CD8-positive, alpha-beta memory T cell (primary cell): ENCODE results near the gene HSD17B14. TPM values are rescaled to one million over a fixed set of nuclear protein-coding genes. Genes with fewer than 3 reads are reported as not detected.
"Not testable (repeated sequence)": the region's sequence is repeated elsewhere in the genome, so short reads cannot be mapped to it uniquely, and the experiment has no call there.

Experiments
- CTCF ChIA-PET: fragments of 350-600 bp; sonication (Branson Sonifier 250); formaldehyde crosslinking; loops from one replicate; lab custom pipeline; 2021; ENCODE audit warnings: antibody characterized with exemption; lab: Charles Lee
- POLR2A ChIA-PET: fragments of 350-600 bp; sonication (Branson Sonifier 250); formaldehyde crosslinking; loops from one replicate; lab custom pipeline; 2021; ENCODE audit warnings: antibody characterized with exemption; lab: Charles Lee
- DNase-seq, 5 donors: peaks; one replicate each; pipeline versions ENCODE4 v3.0.0 to v3.0.0-alpha.2; 2020 to 2022; ENCODE audit warnings: mixed read lengths in 1 of 5
- H3K27ac ChIP-seq: one replicate; pipeline ENCODE4 v1.7.0; 2013; ENCODE audit warnings: low read depth, mild to moderate bottlenecking, low read length, moderate library complexity
- H3K27me3 ChIP-seq: 2 replicates; pipeline ENCODE4 v1.7.0; 2013; ENCODE audit warnings: low read length, mild to moderate bottlenecking; ENCODE audit not compliant: insufficient read depth, poor library complexity, severe bottlenecking
- H3K36me3 ChIP-seq: 2 replicates; pipeline ENCODE4 v1.7.0; 2013; ENCODE audit warnings: mild to moderate bottlenecking, low read length, moderate library complexity; ENCODE audit not compliant: insufficient read depth
- H3K4me1 ChIP-seq: 2 replicates; pipeline ENCODE4 v1.7.0; 2013; ENCODE audit warnings: mild to moderate bottlenecking, low read length, moderate library complexity; ENCODE audit not compliant: insufficient read depth
- H3K4me3 ChIP-seq: 2 replicates; pipeline ENCODE4 v1.7.0; 2013; ENCODE audit warnings: mild to moderate bottlenecking, low read length
- H3K9me3 ChIP-seq: 2 replicates; pipeline ENCODE4 v1.7.0; 2013; ENCODE audit warnings: mild to moderate bottlenecking, low read length
- H3K27ac Mint-ChIP-seq, 8 donors: one replicate each; pipeline ENCODE4 v1.8.0; 2020 to 2021; ENCODE audit warnings: mixed read lengths in 8 of 8, mild to moderate bottlenecking in 6 of 8, inconsistent platforms in 3 of 8, moderate library complexity in 3 of 8
- H3K27me3 Mint-ChIP-seq, 2 donors: one replicate each; pipeline ENCODE4 v1.8.0; 2020 to 2021; ENCODE audit warnings: mixed read lengths in 2 of 2, mild to moderate bottlenecking in 1 of 2, moderate library complexity in 1 of 2
- H3K36me3 Mint-ChIP-seq, 3 donors: one replicate each; pipeline ENCODE4 v1.8.0; 2020 to 2021; ENCODE audit warnings: mixed read lengths in 3 of 3, inconsistent platforms in 1 of 3, mild to moderate bottlenecking in 1 of 3
- H3K4me1 Mint-ChIP-seq, 3 donors: one replicate each; pipeline ENCODE4 v1.8.0; 2020 to 2021; ENCODE audit warnings: mixed read lengths in 3 of 3, inconsistent platforms in 1 of 3, mild to moderate bottlenecking in 1 of 3
- H3K4me3 Mint-ChIP-seq, 7 donors: one replicate each; pipeline ENCODE4 v1.8.0; 2020 to 2021; ENCODE audit warnings: mixed read lengths in 7 of 7, mild to moderate bottlenecking in 6 of 7, moderate library complexity in 4 of 7, inconsistent platforms in 2 of 7
- H3K9me3 Mint-ChIP-seq, 5 donors: one replicate each; pipeline ENCODE4 v1.8.0; 2020 to 2022; ENCODE audit warnings: mixed read lengths in 5 of 5, mild to moderate bottlenecking in 3 of 5, moderate library complexity in 2 of 5, inconsistent platforms in 1 of 5
- polyA plus RNA-seq: library from polyadenylated mRNA; unstranded; fragments of 300-500 nt; fragmentation: Illumina TruSeq; gene quantifications from one replicate; pipeline ENCODE4 v1.2.3, GENCODE V29; 2021
- total RNA-seq, 2 experiments: library from RNA; stranded (reverse); gene quantifications; one replicate each; pipeline ENCODE4 v1.2.3, GENCODE V29; 2021

The HSD17B14 gene
- total and polyA plus RNA-seq, 3 experiments from 2014 or later = 0.18 to 1.1 (median 0.37) TPM

- ChIA-PET CTCF (interaction anchor here (1.6 kb wide), 1 partner anchor 73 kb away, joined by 3 read pairs; no protein-coding TSS in a partner anchor), POLR2A (interaction anchor here (0.7 kb wide), 1 partner anchor 896 kb away, joined by 7 read pairs; the partner anchor contains the start of genes BCL2L12 and IRF3)
Measured at GRCh38 chr19:48768994-48769713, 67.1 kb downstream of the HSD17B14 start.

GRCh38 chr19:48768171-48768753 is 68.0 kb downstream of the HSD17B14 start:
- H3K36me3 ChIP-seq, H3K4me3 ChIP-seq, H3K27ac ChIP-seq, CTCF ChIA-PET, H3K9me3 ChIP-seq, H3K36me3 Mint-ChIP-seq, H3K27me3 ChIP-seq, DNase-seq, H3K9me3 Mint-ChIP-seq, H3K4me1 Mint-ChIP-seq, H3K27ac Mint-ChIP-seq, H3K4me1 ChIP-seq, H3K4me3 Mint-ChIP-seq: not testable (repeated sequence)
- H3K27me3 Mint-ChIP-seq = peaks cover 12 to 35% of the 10 kb centered on the region in 2 donors
- POLR2A ChIA-PET = interaction anchor here (0.7 kb wide), 1 partner anchor 897 kb away, joined by 7 read pairs; the partner anchor contains the start of genes BCL2L12 and IRF3

More at GRCh38 chr19:48768994-48769713, 67.1 kb downstream of the HSD17B14 start:
- no peaks in the 10 kb centered on the region for H3K36me3 ChIP-seq
- DNase-seq = no peak
- no peak overlapping the region for H3K4me3 Mint-ChIP-seq
- H3K9me3 ChIP-seq = no peaks in the 10 kb centered on the region
- no peaks in the 10 kb centered on the region for H3K36me3 Mint-ChIP-seq
- H3K27me3 Mint-ChIP-seq = peaks cover 12 to 35% of the 10 kb centered on the region in 2 donors
- H3K4me1 ChIP-seq = no peaks in the 10 kb centered on the region
- no peaks in the 10 kb centered on the region for H3K4me1 Mint-ChIP-seq
- no peaks in the 10 kb centered on the region for H3K27me3 ChIP-seq
- H3K27ac Mint-ChIP-seq = no peak overlapping the region
- no peak overlapping the region for H3K4me3 ChIP-seq
- no peaks in the 10 kb centered on the region for H3K9me3 Mint-ChIP-seq
- H3K27ac ChIP-seq = no peak overlapping the region

GRCh38 chr19:48765816-48766215 is 70.5 kb downstream of the HSD17B14 start:
- DNase-seq, H3K27me3 ChIP-seq, H3K36me3 ChIP-seq, H3K4me1 ChIP-seq, H3K9me3 ChIP-seq, H3K27ac ChIP-seq, H3K4me3 ChIP-seq, H3K27ac Mint-ChIP-seq, H3K4me3 Mint-ChIP-seq, H3K36me3 Mint-ChIP-seq, H3K4me1 Mint-ChIP-seq, H3K9me3 Mint-ChIP-seq, POLR2A ChIA-PET: not testable (repeated sequence)
- CTCF ChIA-PET = interaction anchor here (2.5 kb wide), 1 partner anchor 22 kb away, joined by 7 read pairs; no protein-coding TSS in a partner anchor
- peaks cover 13 to 35% of the 10 kb centered on the region in 2 donors for H3K27me3 Mint-ChIP-seq

Other genes starting within 250 kb of the HSD17B14 start
Only the 30 nearest of the 33 such genes appear.
- gene FAM83E, start 221.4 kb downstream of the HSD17B14 start, total RNA-seq = 1 to 10 TPM; 3.7 to 5.4 TPM
- not detected for gene FAM83E, start 221.4 kb downstream of the HSD17B14 start, polyA plus RNA-seq
- gene RPL18, start 217.3 kb downstream of the HSD17B14 start, total RNA-seq = 1,000 to 10,000 TPM; 1,778 to 1,810 TPM
- 1,821 TPM for gene RPL18, start 217.3 kb downstream of the HSD17B14 start, polyA plus RNA-seq
- gene SPHK2, start 217.0 kb downstream of the HSD17B14 start, total RNA-seq = 10 to 100 TPM; 37.5 to 38.5 TPM
- 10.2 TPM for gene SPHK2, start 217.0 kb downstream of the HSD17B14 start, polyA plus RNA-seq
- 10 to 100 TPM; 10.9 to 12.1 TPM for gene DBP, start 199.1 kb downstream of the HSD17B14 start, total RNA-seq
- gene DBP, start 199.1 kb downstream of the HSD17B14 start, polyA plus RNA-seq = 84.1 TPM
- gene CA11, start 190.3 kb downstream of the HSD17B14 start, total RNA-seq = 10 to 100 TPM; 12.7 to 13.0 TPM
- 8.3 TPM for gene CA11, start 190.3 kb downstream of the HSD17B14 start, polyA plus RNA-seq
- under 1 TPM; 0.11 to 0.33 TPM for gene NTN5, start 163.5 kb downstream of the HSD17B14 start, total RNA-seq
- gene NTN5, start 163.5 kb downstream of the HSD17B14 start, polyA plus RNA-seq = not detected
- gene FUT2, start 140.5 kb downstream of the HSD17B14 start, total RNA-seq = not detected
- gene FUT2, start 140.5 kb downstream of the HSD17B14 start, polyA plus RNA-seq = 0.33 TPM
- gene MAMSTR, start 116.8 kb downstream of the HSD17B14 start, total RNA-seq = under 1 TPM; 0.68 to 0.69 TPM
- 0.40 TPM for gene MAMSTR, start 116.8 kb downstream of the HSD17B14 start, polyA plus RNA-seq
- gene RASIP1, start 95.9 kb downstream of the HSD17B14 start, total RNA-seq = under 1 TPM; 0.20 to 0.22 TPM
- gene RASIP1, start 95.9 kb downstream of the HSD17B14 start, polyA plus RNA-seq = 0.09 TPM
- not detected for gene IZUMO1, start 89.6 kb downstream of the HSD17B14 start, total RNA-seq
- not detected for gene IZUMO1, start 89.6 kb downstream of the HSD17B14 start, polyA plus RNA-seq
- under 1 TPM; 0.09 TPM for gene FUT1, start 83.8 kb downstream of the HSD17B14 start, total RNA-seq
- gene FUT1, start 83.8 kb downstream of the HSD17B14 start, polyA plus RNA-seq = not detected
- not detected for gene FGF21, start 81.0 kb downstream of the HSD17B14 start, total RNA-seq
- gene FGF21, start 81.0 kb downstream of the HSD17B14 start, polyA plus RNA-seq = not detected
- gene BCAT2, start 25.5 kb downstream of the HSD17B14 start, total RNA-seq = 10 to 100 TPM; 61.9 to 62.6 TPM
- 31.8 TPM for gene BCAT2, start 25.5 kb downstream of the HSD17B14 start, polyA plus RNA-seq
- 1 to 10 TPM; 2.5 to 4.1 TPM for gene PLEKHA4, start 32.1 kb upstream of the HSD17B14 start, total RNA-seq
- 2.7 TPM for gene PLEKHA4, start 32.1 kb upstream of the HSD17B14 start, polyA plus RNA-seq
- 10 to 100 TPM; 67.1 to 69.3 TPM for gene PPP1R15A, start 35.9 kb upstream of the HSD17B14 start, total RNA-seq
- 159 TPM for gene PPP1R15A, start 35.9 kb upstream of the HSD17B14 start, polyA plus RNA-seq
- not detected for gene TULP2, start 62.3 kb upstream of the HSD17B14 start, total RNA-seq
- gene TULP2, start 62.3 kb upstream of the HSD17B14 start, polyA plus RNA-seq = not detected
- 10 to 100 TPM; 86.8 to 93.3 TPM for gene NUCB1, start 63.8 kb upstream of the HSD17B14 start, total RNA-seq
- gene NUCB1, start 63.8 kb upstream of the HSD17B14 start, polyA plus RNA-seq = 147 TPM
- gene DHDH, start 97.2 kb upstream of the HSD17B14 start, total RNA-seq = under 1 TPM; 0.42 to 0.53 TPM
- gene DHDH, start 97.2 kb upstream of the HSD17B14 start, polyA plus RNA-seq = 0.31 TPM
- gene BAX, start 118.4 kb upstream of the HSD17B14 start, total RNA-seq = 100 to 1,000 TPM; 315 to 331 TPM
- gene BAX, start 118.4 kb upstream of the HSD17B14 start, polyA plus RNA-seq = 79.5 TPM
- 1,000 to 10,000 TPM; 1,478 to 1,489 TPM for gene FTL, start 128.8 kb upstream of the HSD17B14 start, total RNA-seq
- 4,521 TPM for gene FTL, start 128.8 kb upstream of the HSD17B14 start, polyA plus RNA-seq
- gene GYS1, start 156.8 kb upstream of the HSD17B14 start, total RNA-seq = 10 to 100 TPM; 38.2 to 38.9 TPM
- 31.5 TPM for gene GYS1, start 156.8 kb upstream of the HSD17B14 start, polyA plus RNA-seq
- 100 to 1,000 TPM; 147 to 159 TPM for gene RUVBL2, start 157.4 kb upstream of the HSD17B14 start, total RNA-seq
- 67.9 TPM for gene RUVBL2, start 157.4 kb upstream of the HSD17B14 start, polyA plus RNA-seq
- not detected for gene LHB, start 180.6 kb upstream of the HSD17B14 start, total RNA-seq
- gene LHB, start 180.6 kb upstream of the HSD17B14 start, polyA plus RNA-seq = not detected
- gene CGB3, start 187.8 kb upstream of the HSD17B14 start, total RNA-seq = not detected
- not detected for gene CGB3, start 187.8 kb upstream of the HSD17B14 start, polyA plus RNA-seq
- not detected for gene CGB2, start 195.4 kb upstream of the HSD17B14 start, total RNA-seq
- not detected for gene CGB2, start 195.4 kb upstream of the HSD17B14 start, polyA plus RNA-seq
- not detected for gene CGB1, start 200.4 kb upstream of the HSD17B14 start, total RNA-seq
- not detected for gene CGB1, start 200.4 kb upstream of the HSD17B14 start, polyA plus RNA-seq
- gene CGB5, start 207.4 kb upstream of the HSD17B14 start, total RNA-seq = not detected
- gene CGB5, start 207.4 kb upstream of the HSD17B14 start, polyA plus RNA-seq = not detected
- not detected for gene CGB8, start 212.6 kb upstream of the HSD17B14 start, total RNA-seq
- gene CGB8, start 212.6 kb upstream of the HSD17B14 start, polyA plus RNA-seq = not detected
- gene CGB7, start 221.3 kb upstream of the HSD17B14 start, total RNA-seq = not detected
- not detected for gene CGB7, start 221.3 kb upstream of the HSD17B14 start, polyA plus RNA-seq
- not detected for gene NTF4, start 228.3 kb upstream of the HSD17B14 start, total RNA-seq
- gene NTF4, start 228.3 kb upstream of the HSD17B14 start, polyA plus RNA-seq = not detected